HG02970 (cell line): ENCODE results near the gene DAZL.
"Not testable (repeated sequence)": the region's sequence is repeated elsewhere in the genome, so short reads cannot be mapped to it uniquely, and the experiment has no call there.

ENCODE experiments used
- ATAC-seq: cut with Tn5 transposase; IDR thresholded peaks from one replicate; pipeline ENCODE4 v1.9.1; 2021; ENCODE audit warnings: mild to moderate bottlenecking, moderate library complexity, moderate number of reproducible peaks; ENCODE audit not compliant: unreplicated experiment, low FRiP score

The DAZL gene

GRCh38 chr3:16604887-16605602, at the start of gene DAZL:
TSS of gene DAZL (minus strand) at chr3:16605423. CDS start at chr3:16605205, 218 bp downstream.
- no peak for ATAC-seq

- ATAC-seq: no peak
Measured at GRCh38 chr3:16654976-16655375, 49.8 kb upstream of the DAZL start.

- no peak for ATAC-seq
Measured at GRCh38 chr3:16653712-16654111, 48.5 kb upstream of the DAZL start.

- ATAC-seq: no peak
Measured at GRCh38 chr3:16647668-16648067, 42.4 kb upstream of the DAZL start.

GRCh38 chr3:16639806-16640205, 34.6 kb upstream of the DAZL start:
- ATAC-seq: no peak

- ATAC-seq: no peak
Measured at GRCh38 chr3:16633948-16634347, 28.7 kb upstream of the DAZL start.

GRCh38 chr3:16632395-16632794, 27.2 kb upstream of the DAZL start:
- ATAC-seq: no peak

GRCh38 chr3:16618721-16619120, 13.5 kb upstream of the DAZL start:
- no peak for ATAC-seq

GRCh38 chr3:16617155-16617554, 11.9 kb upstream of the DAZL start:
- not testable (repeated sequence) for ATAC-seq

- ATAC-seq: no peak
Measured at GRCh38 chr3:16616083-16616482, 10.9 kb upstream of the DAZL start.

GRCh38 chr3:16614033-16615031, 9.1 kb upstream of the DAZL start:
- no peak for ATAC-seq

- ATAC-seq: no peak
Measured at GRCh38 chr3:16609927-16610580, 4.8 kb upstream of the DAZL start.

GRCh38 chr3:16608816-16609215, 3.6 kb upstream of the DAZL start:
- ATAC-seq: no peak

- no peak for ATAC-seq
Measured at GRCh38 chr3:16607718-16608117, 2.5 kb upstream of the DAZL start.

- no peak for ATAC-seq
Measured at GRCh38 chr3:16606398-16606797, 1.2 kb upstream of the DAZL start.

- no peak for ATAC-seq
Measured at GRCh38 chr3:16605966-16606365, 743 bp upstream of the DAZL start.

GRCh38 chr3:16604433-16604832, 790 bp downstream of the DAZL start:
- ATAC-seq: no peak

- ATAC-seq: no peak
Measured at GRCh38 chr3:16601537-16602005, 3.7 kb downstream of the DAZL start.

- no peak for ATAC-seq
Measured at GRCh38 chr3:16600780-16601536, 4.3 kb downstream of the DAZL start.

- no peak for ATAC-seq
Measured at GRCh38 chr3:16599694-16600093, 5.5 kb downstream of the DAZL start.
